ENCODE results near the gene CAPN11.

CAPN11 gene

GRCh38 chr6:44158770-44159228, at the start of gene CAPN11:
TSS of gene CAPN11 (plus strand) at chr6:44158820. CDS start at chr6:44158849, 29 bp downstream.
- DNase-seq (ENCODE audit: low read depth) = no peak

- no peak for DNase-seq (ENCODE audit: low read depth)
Measured at GRCh38 chr6:44109212-44109611, 49.4 kb upstream of the CAPN11 start.

GRCh38 chr6:44110005-44110676, 48.5 kb upstream of the CAPN11 start:
- DNase-seq (ENCODE audit: low read depth) = no peak

GRCh38 chr6:44110966-44111365, 47.7 kb upstream of the CAPN11 start:
- no peak for DNase-seq (ENCODE audit: low read depth)

- DNase-seq (ENCODE audit: low read depth) = no peak
Measured at GRCh38 chr6:44111434-44112417, 46.9 kb upstream of the CAPN11 start.

- no peak for DNase-seq (ENCODE audit: low read depth)
Measured at GRCh38 chr6:44113414-44113813, 45.2 kb upstream of the CAPN11 start.

GRCh38 chr6:44115866-44116265, 42.8 kb upstream of the CAPN11 start:
- no peak for DNase-seq (ENCODE audit: low read depth)

- no peak for DNase-seq (ENCODE audit: low read depth)
Measured at GRCh38 chr6:44116641-44117382, 41.8 kb upstream of the CAPN11 start.

GRCh38 chr6:44117397-44118128, 41.1 kb upstream of the CAPN11 start:
- DNase-seq (ENCODE audit: low read depth) = no peak

GRCh38 chr6:44119704-44120262, 38.8 kb upstream of the CAPN11 start:
- DNase-seq (ENCODE audit: low read depth) = no peak

- DNase-seq (ENCODE audit: low read depth) = no peak
Measured at GRCh38 chr6:44120692-44121443, 37.8 kb upstream of the CAPN11 start.

GRCh38 chr6:44122801-44123200, 35.8 kb upstream of the CAPN11 start:
- no peak for DNase-seq (ENCODE audit: low read depth)

GRCh38 chr6:44123544-44123943, 35.1 kb upstream of the CAPN11 start:
- DNase-seq (ENCODE audit: low read depth) = no peak

- DNase-seq (ENCODE audit: low read depth) = peak; percentile 39
Measured at GRCh38 chr6:44126320-44127149, 32.1 kb upstream of the CAPN11 start.

- peak; percentile 84 for DNase-seq (ENCODE audit: low read depth)
Measured at GRCh38 chr6:44127186-44128019, 31.2 kb upstream of the CAPN11 start, which contains the start of the genes MRPL14 and TMEM63B. TSS of gene MRPL14 (minus strand) at chr6:44127452. CDS start at chr6:44116611, 10,841 bp downstream. TSS of gene TMEM63B (plus strand) at chr6:44127554. CDS start at chr6:44134585, 7,031 bp downstream.

GRCh38 chr6:44128020-44128917, 30.4 kb upstream of the CAPN11 start:
- no peak for DNase-seq (ENCODE audit: low read depth)

GRCh38 chr6:44129841-44130322, 28.7 kb upstream of the CAPN11 start:
- no peak for DNase-seq (ENCODE audit: low read depth)
